Upper lobe of left lung (tissue), 6 donors: Measurements from ENCODE around the gene ANKRD52. TPM values are rescaled to one million over a fixed set of nuclear protein-coding genes. Genes with fewer than 3 reads are reported as not detected.

Experiments used
- ATAC-seq, 2 donors: fragments of 200-7000 bp; cut with Tn5 transposase; one replicate each; pipeline ENCODE4 v1.9.1; 2022; ENCODE audit warnings: mild to moderate bottlenecking in 2 of 2, moderate library complexity in 2 of 2; ENCODE audit not compliant: low FRiP score in 2 of 2
- DNase-seq, 2 donors: peaks; one replicate each; pipeline ENCODE4 v3.0.0-alpha.2; 2019 to 2020
- H3K27ac ChIP-seq, 4 donors: fragments of 200-600 bp; sonication (generic); one replicate each; pipeline ENCODE4 v1.5.1; 2016 to 2019
- H3K27me3 ChIP-seq, 4 donors: fragments of 200-600 bp; sonication (generic); one replicate each; pipeline ENCODE4 v1.5.1; 2017 to 2019
- H3K36me3 ChIP-seq, 4 donors: fragments of 200-600 bp; sonication (generic); one replicate each; pipeline ENCODE4 v1.5.1; 2016 to 2019
- H3K4me1 ChIP-seq, 4 donors: fragments of 200-600 bp; sonication (generic); one replicate each; pipeline ENCODE4 v1.5.1; 2018 to 2019
- H3K4me3 ChIP-seq, 4 donors: fragments of 200-600 bp; sonication (generic); one replicate each; pipeline ENCODE4 v1.5.1; 2017 to 2019; ENCODE audit warnings: mild to moderate bottlenecking in 2 of 4, moderate library complexity in 1 of 4
- H3K9me3 ChIP-seq, 4 donors: fragments of 200-600 bp; sonication (generic); one replicate each; pipeline ENCODE4 v1.5.1; 2018 to 2019
- CTCF ChIP-seq, 6 experiments: fragments of 450-650 bp in 4 of 6; fragments of 200-600 bp in 2 of 6; sonication (generic) in 2 of 6; IDR thresholded peaks; one replicate each; pipeline ENCODE4 v1.5.1; 2016 to 2019; ENCODE audit warnings: antibody characterized with exemption in 6 of 6
- EP300 ChIP-seq, 4 donors: sonication (generic); formaldehyde crosslinking; IDR thresholded peaks; one replicate each; pipeline ENCODE4 v1.5.1; 2017; ENCODE audit warnings: antibody characterized with exemption in 4 of 4, control low read depth in 2 of 4
- POLR2A ChIP-seq, 4 donors: fragments of 450-650 bp; IDR thresholded peaks; one replicate each; pipeline ENCODE4 v1.5.1; 2016 to 2017; ENCODE audit warnings: antibody characterized with exemption in 4 of 4, mild to moderate bottlenecking in 2 of 4
- POLR2AphosphoS5 ChIP-seq, 2 donors: sonication (generic); formaldehyde crosslinking; IDR thresholded peaks; one replicate each; pipeline ENCODE4 v1.5.1; 2017; ENCODE audit warnings: antibody characterized with exemption in 2 of 2
- WGBS, 2 donors: methylation state at CpG; one replicate each; pipeline ENCODE4 v1.1.5; 2017 to 2018; 5-methylcytosine and 5-hydroxymethylcytosine counted together
- total RNA-seq, 6 donors: library from RNA; depleted of rRNA in 4 of 6; stranded (reverse); fragments of >200 nt in 4 of 6; gene quantifications; one replicate each; pipeline versions ENCODE4 v1.1.0 to v1.2.1, GENCODE V29; 2016 to 2021
- donor health status: DM: no; HTN: no; CAD: no; lungs with moderate emphysema.
- donor health status: DM: no; HTN: yes; CAD: no; lungs with severe emphysema.

The ANKRD52 gene
- total RNA-seq, 6 donors from 2014 or later = 17.6 to 48.2 (median 28.8) TPM

- Histone ChIP-seq H3K27ac (no peak overlapping the region), H3K9me3 (no peaks in the 10 kb centered on the region), H3K4me3 (no peak overlapping the region), H3K36me3 (peaks cover 24 to 50% (median 38%) of the 10 kb centered on the region in 4 donors), H3K4me1 (peaks cover 0 to 4% (median 0%) of the 10 kb centered on the region in 4 donors), H3K27me3 (no peaks in the 10 kb centered on the region)
- ATAC-seq (no peak), DNase-seq (no peak)
- TF ChIP-seq POLR2A (IDR thresholded peaks at IDR 0.05) (no peak), EP300 (IDR thresholded peaks at IDR 0.05) (no peak), POLR2AphosphoS5 (IDR thresholded peaks at IDR 0.05) (no peak), CTCF (IDR thresholded peaks at IDR 0.05) (no peak)
These were observed 53.9 kb downstream of the ANKRD52 start for GRCh38 chr12:56204275-56204674.

- no peak for DNase-seq
- Histone ChIP-seq H3K27me3 (no peaks in the 10 kb centered on the region), H3K4me3 (no peak overlapping the region), H3K4me1 (peaks cover 0 to 4% (median 0%) of the 10 kb centered on the region in 4 donors), H3K36me3 (peaks cover 19 to 36% (median 25%) of the 10 kb centered on the region in 4 donors), H3K27ac (peak overlapping the region in 1 of 4 donors; percentile 34), H3K9me3 (no peaks in the 10 kb centered on the region)
- no peak for ATAC-seq
- WGBS, 2 donors = 73 to 74% methylated on average over 2 of the region's 2 CpGs
- TF ChIP-seq CTCF (IDR thresholded peaks at IDR 0.05) = no peak
- no peak for TF ChIP-seq POLR2A (IDR thresholded peaks at IDR 0.05)
- TF ChIP-seq POLR2AphosphoS5 (IDR thresholded peaks at IDR 0.05) = no peak
- no peak for TF ChIP-seq EP300 (IDR thresholded peaks at IDR 0.05)
These were observed 55.3 kb downstream of the ANKRD52 start for GRCh38 chr12:56202838-56203237.

- H3K36me3 ChIP-seq = peaks cover 15 to 31% (median 20%) of the 10 kb centered on the region in 4 donors
- H3K27me3 ChIP-seq = no peaks in the 10 kb centered on the region
- no peaks in the 10 kb centered on the region for H3K9me3 ChIP-seq
- no peak overlapping the region for H3K4me3 ChIP-seq
- no peak for ATAC-seq
- TF ChIP-seq EP300 (IDR thresholded peaks at IDR 0.05) (no peak), POLR2AphosphoS5 (IDR thresholded peaks at IDR 0.05) (no peak), POLR2A (IDR thresholded peaks at IDR 0.05) (no peak), CTCF (IDR thresholded peaks at IDR 0.05) (no peak)
- peaks cover 0 to 4% (median 0%) of the 10 kb centered on the region in 4 donors for H3K4me1 ChIP-seq
- WGBS, 2 donors = 39 to 45% methylated on average over 1 of the region's 1 CpG
- DNase-seq = no peak
- peak overlapping the region in 1 of 4 donors; percentile 34 for H3K27ac ChIP-seq
These were observed 55.8 kb downstream of the ANKRD52 start for GRCh38 chr12:56202366-56202765.

GRCh38 chr12:56198836-56199235 lies 59.3 kb downstream of the ANKRD52 start:
- WGBS, 2 donors = 70 to 75% methylated on average over 1 of the region's 1 CpG

More at GRCh38 chr12:56198836-56199235, 59.3 kb downstream of the ANKRD52 start:
- TF ChIP-seq CTCF (IDR thresholded peaks at IDR 0.05) (no peak), POLR2AphosphoS5 (IDR thresholded peaks at IDR 0.05) (no peak), POLR2A (IDR thresholded peaks at IDR 0.05) (no peak), EP300 (IDR thresholded peaks at IDR 0.05) (no peak)
- Histone ChIP-seq H3K27ac (no peak overlapping the region), H3K36me3 (no peaks in the 10 kb centered on the region), H3K9me3 (no peaks in the 10 kb centered on the region), H3K4me1 (peaks cover 0 to 4% (median 0%) of the 10 kb centered on the region in 4 donors), H3K27me3 (no peaks in the 10 kb centered on the region), H3K4me3 (no peak overlapping the region)
- ATAC-seq (no peak), DNase-seq (no peak)
